ENCODE data around the gene PRKAR2A. TPM values are rescaled to one million over a fixed set of nuclear protein-coding genes. Genes with fewer than 3 reads are reported as not detected.
A peak's percentile ranks its signal among the peaks of the same experiment; 100 is the strongest.
"Not testable (repeated sequence)": the region's sequence is repeated elsewhere in the genome, so short reads cannot be mapped to it uniquely, and the experiment has no call there.

PRKAR2A gene
- total RNA-seq, 3 donors from 2014 or later (not counting 1 experiment from before 2014, with no cell fraction given) = 40.5 to 43.5 (median 42.7) TPM

GRCh38 chr3:48811524-48811923 is 36.1 kb downstream of the PRKAR2A start:
- no CpG with 5 or more reads among the region's 3 CpGs for WGBS (ENCODE audit: insufficient coverage)
- no peak for TF ChIP-seq CTCF (IDR thresholded peaks at IDR 0.05)

GRCh38 chr3:48804930-48805329 is 42.7 kb downstream of the PRKAR2A start:
- Mint-ChIP-seq H3K36me3 (no peaks in the 10 kb centered on the region), H3K27me3 (ENCODE audit: low read depth in 2 of 2) (no peaks in the 10 kb centered on the region), H3K9me3 (no peaks in the 10 kb centered on the region), H3K27ac (peak overlapping the region in 1 of 2 donors; percentile 56), H3K4me1 (peaks cover 10 to 23% of the 10 kb centered on the region in 2 donors), H3K4me3 (no peak overlapping the region)
- no peaks in the 10 kb centered on the region for H3K4me1 ChIP-seq (ENCODE audit: control insufficient read depth, insufficient read depth, low read length)
- H3K36me3 ChIP-seq (ENCODE audit: control insufficient read depth, insufficient read depth, low read length) = no peaks in the 10 kb centered on the region
- TF ChIP-seq CTCF (IDR thresholded peaks at IDR 0.05) = no peak
- 97% methylated on average over 4 of the region's 4 CpGs for WGBS (ENCODE audit: insufficient coverage)
- ATAC-seq (no peak), DNase-seq (no peak)
- no peaks in the 10 kb centered on the region for H3K27me3 ChIP-seq (ENCODE audit: control insufficient read depth, insufficient read depth, low read length)
- no peak overlapping the region for H3K4me3 ChIP-seq (ENCODE audit: low read length)
- H3K27ac ChIP-seq (ENCODE audit: low read length) = no peak overlapping the region
- no peaks in the 10 kb centered on the region for H3K9me3 ChIP-seq (ENCODE audit: control insufficient read depth, insufficient read depth, low read length)
- intact Hi-C loops (cut with micrococcal nuclease) = no loop called here

More at GRCh38 chr3:48811524-48811923, 36.1 kb downstream of the PRKAR2A start:
- Mint-ChIP-seq H3K4me1 (peaks cover 28 to 31% of the 10 kb centered on the region in 2 donors), H3K9me3 (peaks cover 2% of the 10 kb centered on the region in 2 donors), H3K4me3 (peak overlapping the region; percentile 65), H3K27ac (peak overlapping the region; percentile 90 to 95), H3K27me3 (ENCODE audit: low read depth in 2 of 2) (no peaks in the 10 kb centered on the region), H3K36me3 (no peaks in the 10 kb centered on the region)
- Histone ChIP-seq H3K9me3 (ENCODE audit: control insufficient read depth, insufficient read depth, low read length) (peaks cover 2% of the 10 kb centered on the region), H3K4me3 (ENCODE audit: low read length) (no peak overlapping the region), H3K27me3 (ENCODE audit: control insufficient read depth, insufficient read depth, low read length) (no peaks in the 10 kb centered on the region), H3K4me1 (ENCODE audit: control insufficient read depth, insufficient read depth, low read length) (peaks cover 20% of the 10 kb centered on the region), H3K27ac (ENCODE audit: low read length) (peak overlapping the region; percentile 83), H3K36me3 (ENCODE audit: control insufficient read depth, insufficient read depth, low read length) (no peaks in the 10 kb centered on the region)
- ATAC-seq (no peak), DNase-seq (no peak)
- intact Hi-C loops (cut with micrococcal nuclease) = no loop called here

- H3K4me1 ChIP-seq (ENCODE audit: control insufficient read depth, insufficient read depth, low read length); H3K4me3 Mint-ChIP-seq; H3K27me3 ChIP-seq (ENCODE audit: control insufficient read depth, insufficient read depth, low read length); H3K27ac Mint-ChIP-seq; H3K36me3 ChIP-seq (ENCODE audit: control insufficient read depth, insufficient read depth, low read length); H3K36me3 Mint-ChIP-seq; H3K9me3 ChIP-seq (ENCODE audit: control insufficient read depth, insufficient read depth, low read length); intact Hi-C loops (cut with micrococcal nuclease); H3K4me3 ChIP-seq (ENCODE audit: low read length); DNase-seq; H3K27me3 Mint-ChIP-seq (ENCODE audit: low read depth in 2 of 2); H3K9me3 Mint-ChIP-seq; ATAC-seq; H3K27ac ChIP-seq (ENCODE audit: low read length): not testable (repeated sequence)
- WGBS (ENCODE audit: insufficient coverage) = 98% methylated on average over 12 of the region's 12 CpGs
- H3K4me1 Mint-ChIP-seq = peaks cover 10 to 24% of the 10 kb centered on the region in 2 donors
These were observed 46.8 kb downstream of the PRKAR2A start for GRCh38 chr3:48800831-48801230.

GRCh38 chr3:48798998-48799397 is 48.7 kb downstream of the PRKAR2A start:
- H3K27ac ChIP-seq (ENCODE audit: low read length) = no peak overlapping the region
- no peak for TF ChIP-seq CTCF (IDR thresholded peaks at IDR 0.05)
- H3K4me1 ChIP-seq (ENCODE audit: control insufficient read depth, insufficient read depth, low read length) = no peaks in the 10 kb centered on the region
- peaks cover 4 to 9% of the 10 kb centered on the region in 2 donors for H3K4me1 Mint-ChIP-seq
- no peaks in the 10 kb centered on the region for H3K9me3 ChIP-seq (ENCODE audit: control insufficient read depth, insufficient read depth, low read length)
- 92% methylated on average over 1 of the region's 1 CpG for WGBS (ENCODE audit: insufficient coverage)
- H3K9me3 Mint-ChIP-seq = no peaks in the 10 kb centered on the region
- H3K27me3 ChIP-seq (ENCODE audit: control insufficient read depth, insufficient read depth, low read length) = no peaks in the 10 kb centered on the region
- no peak for ATAC-seq
- intact Hi-C loops (cut with micrococcal nuclease) = no loop called here
- no peaks in the 10 kb centered on the region for H3K27me3 Mint-ChIP-seq (ENCODE audit: low read depth in 2 of 2)
- no peak for DNase-seq
- H3K36me3 Mint-ChIP-seq = no peaks in the 10 kb centered on the region
- no peaks in the 10 kb centered on the region for H3K36me3 ChIP-seq (ENCODE audit: control insufficient read depth, insufficient read depth, low read length)
- no peak overlapping the region for H3K4me3 ChIP-seq (ENCODE audit: low read length)
- H3K4me3 Mint-ChIP-seq = no peak overlapping the region
- no peak overlapping the region for H3K27ac Mint-ChIP-seq

All from natural killer cell (primary cell).